A673 (cell line): ENCODE measurements around the gene CXorf49.

ENCODE experiments used
- EZH2 ChIP-seq: fragments of 200-600 bp; sonication (generic); IDR thresholded peaks from 2 replicates; pipeline ENCODE4 v1.6.1; 2017; ENCODE audit warnings: borderline replicate concordance, low read depth, mild to moderate bottlenecking, mixed read lengths, antibody characterized with exemption, low read length; ENCODE audit not compliant: poor library complexity, severe bottlenecking
- TF ChIP-seq, protein P1 (sequence below): fragments of 300-800, 200-600 bp; sonication (generic); conservative IDR thresholded peaks from 2 replicates; pipeline ENCODE4 v1.5.1; 2017; ENCODE audit warnings: low read depth, mild to moderate bottlenecking, antibody characterized with exemption, low read length, moderate library complexity, mixed read lengths

GRCh38 chrX:71666240-71667223 lies 51.6 kb downstream of the CXorf49 start:
- TF ChIP-seq, protein P1, sequence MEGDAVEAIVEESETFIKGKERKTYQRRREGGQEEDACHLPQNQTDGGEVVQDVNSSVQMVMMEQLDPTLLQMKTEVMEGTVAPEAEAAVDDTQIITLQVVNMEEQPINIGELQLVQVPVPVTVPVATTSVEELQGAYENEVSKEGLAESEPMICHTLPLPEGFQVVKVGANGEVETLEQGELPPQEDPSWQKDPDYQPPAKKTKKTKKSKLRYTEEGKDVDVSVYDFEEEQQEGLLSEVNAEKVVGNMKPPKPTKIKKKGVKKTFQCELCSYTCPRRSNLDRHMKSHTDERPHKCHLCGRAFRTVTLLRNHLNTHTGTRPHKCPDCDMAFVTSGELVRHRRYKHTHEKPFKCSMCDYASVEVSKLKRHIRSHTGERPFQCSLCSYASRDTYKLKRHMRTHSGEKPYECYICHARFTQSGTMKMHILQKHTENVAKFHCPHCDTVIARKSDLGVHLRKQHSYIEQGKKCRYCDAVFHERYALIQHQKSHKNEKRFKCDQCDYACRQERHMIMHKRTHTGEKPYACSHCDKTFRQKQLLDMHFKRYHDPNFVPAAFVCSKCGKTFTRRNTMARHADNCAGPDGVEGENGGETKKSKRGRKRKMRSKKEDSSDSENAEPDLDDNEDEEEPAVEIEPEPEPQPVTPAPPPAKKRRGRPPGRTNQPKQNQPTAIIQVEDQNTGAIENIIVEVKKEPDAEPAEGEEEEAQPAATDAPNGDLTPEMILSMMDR: no peak
- TF ChIP-seq EZH2: no peak
